ENCODE results near the gene MAP3K12.

The MAP3K12 gene

DNA sequence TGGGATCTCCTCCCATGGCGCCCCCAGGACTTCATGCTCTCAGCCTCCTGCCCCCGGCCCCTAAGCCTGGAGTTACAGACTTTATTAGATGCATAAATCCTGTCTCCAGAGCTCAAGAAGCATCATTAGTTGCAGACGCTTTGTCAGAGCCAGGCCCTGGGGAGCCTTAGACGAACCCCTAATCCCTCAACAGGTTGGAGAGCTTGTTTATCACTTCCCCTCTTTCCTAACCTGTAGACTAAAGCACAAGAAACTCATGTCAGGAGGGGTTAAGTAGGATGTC, 8.3 kb upstream of the MAP3K12 start:
- TF ChIP-seq, protein P1, sequence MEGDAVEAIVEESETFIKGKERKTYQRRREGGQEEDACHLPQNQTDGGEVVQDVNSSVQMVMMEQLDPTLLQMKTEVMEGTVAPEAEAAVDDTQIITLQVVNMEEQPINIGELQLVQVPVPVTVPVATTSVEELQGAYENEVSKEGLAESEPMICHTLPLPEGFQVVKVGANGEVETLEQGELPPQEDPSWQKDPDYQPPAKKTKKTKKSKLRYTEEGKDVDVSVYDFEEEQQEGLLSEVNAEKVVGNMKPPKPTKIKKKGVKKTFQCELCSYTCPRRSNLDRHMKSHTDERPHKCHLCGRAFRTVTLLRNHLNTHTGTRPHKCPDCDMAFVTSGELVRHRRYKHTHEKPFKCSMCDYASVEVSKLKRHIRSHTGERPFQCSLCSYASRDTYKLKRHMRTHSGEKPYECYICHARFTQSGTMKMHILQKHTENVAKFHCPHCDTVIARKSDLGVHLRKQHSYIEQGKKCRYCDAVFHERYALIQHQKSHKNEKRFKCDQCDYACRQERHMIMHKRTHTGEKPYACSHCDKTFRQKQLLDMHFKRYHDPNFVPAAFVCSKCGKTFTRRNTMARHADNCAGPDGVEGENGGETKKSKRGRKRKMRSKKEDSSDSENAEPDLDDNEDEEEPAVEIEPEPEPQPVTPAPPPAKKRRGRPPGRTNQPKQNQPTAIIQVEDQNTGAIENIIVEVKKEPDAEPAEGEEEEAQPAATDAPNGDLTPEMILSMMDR (IDR thresholded peaks at IDR 0.05; ENCODE audit: low read depth, low read length, missing control alignments), result no peak

DNA sequence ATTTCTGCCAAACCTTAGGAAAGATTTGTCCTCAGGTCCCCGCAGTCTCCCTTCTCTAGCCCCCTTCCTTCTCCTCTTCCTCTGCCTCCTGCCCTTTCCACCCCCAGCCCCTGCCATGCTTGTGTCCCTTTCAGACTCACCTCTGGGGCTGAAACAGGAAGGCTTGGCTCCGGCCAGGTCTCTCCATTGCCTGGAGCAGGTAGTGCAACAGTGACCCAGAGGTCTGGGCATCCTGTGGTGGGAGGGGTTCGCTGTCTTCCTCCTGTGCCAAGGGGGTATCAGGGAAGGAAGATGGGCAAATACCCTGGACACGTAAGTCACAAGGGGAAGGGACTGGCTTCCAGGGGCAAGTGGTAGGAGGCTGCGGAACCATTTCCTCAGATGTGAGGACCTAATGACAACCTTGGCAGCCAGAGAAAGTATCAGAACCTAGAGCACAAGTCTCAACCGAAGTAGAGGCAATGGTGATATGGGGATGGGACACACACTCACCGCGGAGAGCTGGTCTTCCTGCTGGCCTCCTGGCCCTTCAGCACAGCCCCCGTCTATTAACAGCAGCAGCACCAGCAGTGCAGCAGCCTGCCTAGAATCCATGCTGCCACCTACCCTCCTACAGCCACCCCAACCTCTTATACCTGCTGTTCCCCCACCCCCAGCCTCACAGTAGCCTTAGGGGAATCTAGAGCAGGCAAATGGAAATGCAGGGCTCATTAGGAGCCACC, 7.8 kb upstream of the MAP3K12 start, which contains the start of gene NPFF:
Gene NPFF (minus strand): TSS at position 604 of the 722 bp plus-strand sequence. CDS start 10 bp downstream, at position 594.
- TF ChIP-seq, protein P1 (IDR thresholded peaks at IDR 0.05; ENCODE audit: low read depth, low read length, missing control alignments), result no peak

More for the DNA sequence above, 8.3 kb upstream of the MAP3K12 start:
- no peak overlapping the region for H3K4me3 ChIP-seq (ENCODE audit: low read depth, low read length)
- no peak for DNase-seq (ENCODE audit: low read depth)

DNA sequence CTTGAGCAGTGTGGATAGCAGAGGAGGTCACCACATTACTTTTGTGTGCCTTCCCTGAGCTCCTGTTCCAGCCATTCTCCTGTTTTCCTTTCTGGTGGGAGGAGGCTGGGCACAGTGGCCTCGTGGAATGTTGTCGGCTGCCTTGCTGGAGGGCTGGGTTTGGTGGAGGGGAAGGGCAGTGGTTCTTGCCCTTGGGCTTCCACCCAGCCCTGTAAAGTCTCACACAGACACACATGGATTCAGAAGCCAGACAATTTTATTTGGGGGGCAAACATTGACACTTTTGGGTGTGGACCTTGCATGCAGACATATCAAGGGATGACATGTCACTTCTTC, 7.2 kb upstream of the MAP3K12 start:
- H3K4me3 ChIP-seq (ENCODE audit: low read depth, low read length), result no peak overlapping the region
- TF ChIP-seq, protein P1 (IDR thresholded peaks at IDR 0.05; ENCODE audit: low read depth, low read length, missing control alignments), result no peak
- DNase-seq (ENCODE audit: low read depth), result no peak

More for the DNA sequence above, 7.8 kb upstream of the MAP3K12 start, which contains the start of gene NPFF:
- DNase-seq (ENCODE audit: low read depth), result no peak
- H3K4me3 ChIP-seq (ENCODE audit: low read depth, low read length), result no peak within 1 kb of the TSS

DNA sequence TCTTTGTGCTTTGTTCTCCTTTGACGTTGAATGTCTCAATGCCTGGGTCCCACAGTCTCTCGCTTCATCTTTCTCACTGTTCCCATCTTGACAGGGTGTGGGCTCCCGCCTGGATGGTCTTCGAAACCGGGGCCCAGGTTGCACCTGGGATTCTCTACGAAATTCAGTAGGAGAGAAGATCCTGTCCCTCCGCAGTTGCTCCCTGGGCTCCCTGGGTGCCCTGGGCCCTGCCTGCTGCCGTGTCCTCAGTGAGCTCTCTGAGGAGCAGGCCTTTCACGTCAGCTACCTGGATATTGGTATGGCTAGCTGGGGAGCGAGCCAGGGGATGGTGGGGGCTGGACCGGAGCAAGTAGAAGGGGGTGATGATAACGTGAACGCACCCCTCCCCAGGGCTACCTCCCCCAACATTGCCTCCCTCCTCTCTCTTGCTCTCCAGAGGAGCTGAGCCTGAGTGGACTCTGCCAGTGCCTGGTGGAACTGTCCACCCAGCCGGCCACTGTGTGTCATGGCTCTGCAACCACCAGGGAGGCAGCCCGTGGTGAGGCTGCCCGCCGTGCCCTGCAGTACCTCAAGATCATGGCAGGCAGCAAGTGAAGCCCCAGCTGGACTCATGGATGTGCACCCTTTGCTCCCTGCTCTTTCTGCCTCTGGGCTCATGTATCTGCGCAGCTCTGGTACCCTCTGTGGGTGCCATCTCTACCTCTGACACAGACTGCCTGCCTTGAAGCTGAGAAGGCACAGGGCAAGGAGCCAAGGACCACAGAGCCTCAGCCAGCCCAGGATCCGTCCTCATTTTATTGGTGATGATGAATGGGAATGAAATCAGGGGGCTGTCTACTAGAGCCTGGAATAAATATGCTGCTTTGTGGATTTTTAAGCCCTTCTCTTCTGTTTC, 6.5 kb upstream of the MAP3K12 start:
- TF ChIP-seq, protein P1 (IDR thresholded peaks at IDR 0.05; ENCODE audit: low read depth, low read length, missing control alignments), result no peak
- H3K4me3 ChIP-seq (ENCODE audit: low read depth, low read length), result no peak overlapping the region
- DNase-seq (ENCODE audit: low read depth), result no peak

DNA sequence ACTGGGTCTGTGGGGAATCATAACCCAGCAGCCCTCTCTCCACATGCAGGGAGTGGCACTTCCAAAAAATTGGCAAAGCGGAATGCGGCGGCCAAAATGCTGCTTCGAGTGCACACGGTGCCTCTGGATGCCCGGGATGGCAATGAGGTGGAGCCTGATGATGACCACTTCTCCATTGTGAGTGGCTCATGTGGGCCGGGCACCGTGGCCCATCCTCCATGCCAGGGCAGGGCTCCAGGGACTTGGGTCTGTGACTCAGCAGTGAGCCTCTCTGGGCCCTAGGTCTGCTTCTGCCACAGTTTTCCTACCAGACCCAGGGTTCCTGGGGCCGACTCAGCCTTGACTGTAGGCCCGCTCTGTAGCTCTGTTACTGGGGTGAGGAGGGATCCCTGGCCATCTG, 5.8 kb upstream of the MAP3K12 start:
- no peak overlapping the region for H3K4me3 ChIP-seq (ENCODE audit: low read depth, low read length)
- TF ChIP-seq, protein P1 (IDR thresholded peaks at IDR 0.05; ENCODE audit: low read depth, low read length, missing control alignments), result no peak
- no peak for DNase-seq (ENCODE audit: low read depth)

DNA sequence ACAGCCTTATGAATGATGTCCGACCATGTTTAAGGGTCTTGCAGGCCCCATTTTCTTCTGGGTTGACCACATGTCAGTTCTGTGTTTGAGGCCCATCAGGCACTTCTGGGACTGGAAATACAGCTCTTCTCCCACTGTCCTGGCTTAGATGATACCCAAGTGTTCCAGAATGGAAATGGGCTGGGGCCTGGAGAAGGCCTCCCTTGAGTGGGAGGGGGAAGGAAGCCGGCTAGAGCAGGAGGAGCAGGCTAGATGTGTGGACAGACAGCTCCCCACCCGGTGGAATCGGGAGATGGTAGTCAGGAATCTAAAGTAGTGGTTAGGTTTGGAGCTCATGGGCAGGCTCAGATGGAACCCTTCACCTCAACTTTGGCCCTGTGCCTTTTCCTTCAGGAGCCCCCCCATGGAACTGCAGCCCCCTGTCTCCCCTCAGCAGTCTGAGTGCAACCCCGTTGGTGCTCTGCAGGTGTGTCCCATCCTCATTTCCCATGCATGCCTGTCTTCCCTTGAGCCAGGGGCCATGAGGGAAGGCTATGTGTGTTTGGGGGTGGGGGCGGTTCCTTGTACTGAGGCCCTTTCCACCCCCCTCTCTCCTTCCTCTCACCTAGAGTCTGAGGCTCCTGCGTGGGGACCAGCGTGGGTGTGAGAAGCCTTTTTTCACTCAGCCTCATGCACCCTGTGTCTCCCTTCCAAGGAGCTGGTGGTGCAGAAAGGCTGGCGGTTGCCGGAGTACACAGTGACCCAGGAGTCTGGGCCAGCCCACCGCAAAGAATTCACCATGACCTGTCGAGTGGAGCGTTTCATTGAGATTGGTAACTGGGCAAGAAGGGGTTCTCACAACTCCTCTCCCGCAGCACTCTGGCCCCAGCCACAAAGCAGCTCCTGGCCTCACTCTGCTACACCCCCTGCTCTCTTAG, 5.0 kb upstream of the MAP3K12 start:
- DNase-seq (ENCODE audit: low read depth), result no peak
- TF ChIP-seq, protein P1 (IDR thresholded peaks at IDR 0.05; ENCODE audit: low read depth, low read length, missing control alignments), result no peak
- no peak overlapping the region for H3K4me3 ChIP-seq (ENCODE audit: low read depth, low read length)

All from GM12864 (cell line).